ENCODE data around the gene TMEM109. TPM values are rescaled to one million over a fixed set of nuclear protein-coding genes. Genes with fewer than 3 reads are reported as not detected.

The TMEM109 gene
- total and polyA plus RNA-seq, 2 of the 13 experiments (the other 11 are each of a cell fraction or from before 2014, with no cell fraction given), result 7.7 to 18.0 TPM

- TF ChIP-seq ZNF646 (CRISPR knock-in tag; IDR thresholded peaks at IDR 0.05) (no peak), WIZ (CRISPR knock-in tag; IDR thresholded peaks at IDR 0.05) (no peak), ZNF333 (CRISPR knock-in tag; IDR thresholded peaks at IDR 0.05; ENCODE audit: borderline replicate concordance) (no peak), SNRNP70 (IDR thresholded peaks at IDR 0.05; ENCODE audit: low read depth, low read length) (no peak), ARNT2 (CRISPR knock-in tag; IDR thresholded peaks at IDR 0.05; ENCODE audit: low read depth) (peak; percentile 71), ZFP37 (CRISPR knock-in tag; IDR thresholded peaks at IDR 0.05; ENCODE audit: borderline replicate concordance) (peak; percentile 93; the same call in 1 of the 2 replicates), ZNF891 (CRISPR knock-in tag; IDR thresholded peaks at IDR 0.05) (no peak), TBX2 (CRISPR knock-in tag; IDR thresholded peaks at IDR 0.05; ENCODE audit: borderline replicate concordance) (peak; percentile 100), ZSCAN12 (CRISPR knock-in tag; IDR thresholded peaks at IDR 0.05) (no peak), ETV6 (CRISPR knock-in tag; conservative IDR thresholded peaks at IDR 0.05) (no peak), NFKBIZ (CRISPR knock-in tag; IDR thresholded peaks at IDR 0.05) (peak; percentile 87; the same call in 1 of the 2 replicates), RFX3 (CRISPR knock-in tag; IDR thresholded peaks at IDR 0.05) (peak; percentile 37; the same call in 1 of the 2 replicates), GTF2F1 (IDR thresholded peaks at IDR 0.05; ENCODE audit: low read length) (no peak), AHDC1 (CRISPR knock-in tag; IDR thresholded peaks at IDR 0.05; ENCODE audit: borderline replicate concordance) (peak; percentile 98), ZBTB14 (CRISPR knock-in tag; IDR thresholded peaks at IDR 0.05) (no peak), DMAP1 (CRISPR knock-in tag; IDR thresholded peaks at IDR 0.05) (peak; percentile 54; the same call in 1 of the 2 replicates), CHD4 (IDR thresholded peaks at IDR 0.05; ENCODE audit: borderline replicate concordance, low read length) (no peak)
These were observed 33.2 kb upstream of the TMEM109 start (continued) for GRCh38 chr11:60880643-60881282.
